HG03280 (cell line): Measurements from ENCODE around the gene GNAQ.

Source experiments
- ATAC-seq: cut with Tn5 transposase; IDR thresholded peaks from one replicate; pipeline ENCODE4 v1.9.1; 2021; ENCODE audit warnings: mild to moderate bottlenecking, moderate library complexity; ENCODE audit not compliant: unreplicated experiment

The GNAQ gene

DNA sequence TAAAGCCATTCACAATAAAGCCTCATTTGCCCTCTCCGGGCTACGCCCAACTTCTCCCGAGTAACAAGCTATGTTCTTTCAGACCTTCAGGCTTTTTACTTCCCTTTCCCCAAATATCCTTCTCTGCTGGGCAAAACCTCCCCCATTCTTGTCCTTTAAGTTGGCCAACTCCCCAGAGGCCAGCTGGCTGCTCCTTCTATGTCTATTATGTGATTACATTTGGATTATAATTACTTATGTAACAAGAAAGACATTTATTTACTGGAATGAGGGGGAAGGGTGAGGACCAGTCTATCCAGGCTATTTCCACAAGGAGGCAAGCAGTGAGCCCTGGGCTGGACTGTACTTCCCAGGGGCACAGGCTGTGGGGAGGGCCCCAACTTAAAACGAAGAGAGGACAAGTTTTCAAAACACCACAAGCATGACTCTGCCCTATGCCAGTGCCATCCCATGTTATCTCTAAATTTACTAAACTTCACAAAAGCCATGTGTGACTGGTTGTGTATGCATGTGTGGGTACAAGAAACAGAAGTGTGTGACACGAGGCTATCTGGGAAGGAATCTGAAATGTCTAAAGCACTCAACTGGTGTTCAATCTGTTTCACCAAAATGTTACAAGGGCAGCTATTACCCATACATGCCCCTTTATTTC, 84.5 kb downstream of the GNAQ start:
- ATAC-seq: no peak

- no peak for ATAC-seq
These were observed 85.3 kb downstream of the GNAQ start for GRCh38 chr9:77946296-77946695.

- no peak for ATAC-seq
These were observed 85.8 kb downstream of the GNAQ start for GRCh38 chr9:77945798-77946197.

GRCh38 chr9:77944556-77945243, 86.9 kb downstream of the GNAQ start:
- ATAC-seq: no peak

DNA sequence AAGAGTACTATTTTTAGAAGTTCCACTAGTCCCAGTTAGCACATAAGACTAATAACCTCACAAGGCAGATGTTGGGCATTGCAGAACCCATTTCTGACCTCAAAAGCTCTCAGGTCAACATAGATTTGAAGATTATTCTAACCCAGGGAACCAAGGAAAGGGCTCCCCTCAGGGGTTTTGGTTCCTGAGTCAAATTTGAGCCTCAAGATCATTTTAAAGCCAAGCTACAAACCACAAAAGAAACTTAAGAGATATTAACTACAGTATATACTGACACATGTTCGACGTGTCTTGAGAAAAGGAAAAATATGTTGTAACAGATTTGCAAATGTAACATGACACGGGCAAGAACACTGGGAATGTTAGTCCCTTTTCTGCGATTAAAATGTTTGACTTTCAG, 88.6 kb downstream of the GNAQ start:
- no peak for ATAC-seq

- no peak for ATAC-seq
These were observed 92.4 kb downstream of the GNAQ start for GRCh38 chr9:77939149-77939668.

GRCh38 chr9:77938163-77938562, 93.4 kb downstream of the GNAQ start:
- no peak for ATAC-seq

DNA sequence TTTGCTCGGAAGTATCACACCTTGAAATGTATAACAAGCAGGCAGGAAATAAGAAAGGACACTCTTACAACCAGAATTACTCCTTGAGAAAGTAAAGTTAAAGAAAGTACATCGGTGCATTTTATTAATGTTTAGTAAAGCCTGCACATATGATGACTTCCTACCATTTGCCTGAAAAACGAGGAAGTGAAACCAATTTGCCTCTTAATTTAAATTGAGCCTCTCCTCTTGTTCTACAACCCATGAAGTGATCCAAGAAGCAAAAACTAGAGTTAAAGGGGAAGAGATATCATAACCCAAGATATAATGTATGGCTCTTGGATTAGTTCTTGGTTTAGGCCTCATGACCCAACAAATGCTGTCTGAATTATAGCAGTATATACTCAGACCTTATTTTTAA, 95.6 kb downstream of the GNAQ start:
- no peak for ATAC-seq

- ATAC-seq: no peak
These were observed 96.4 kb downstream of the GNAQ start for GRCh38 chr9:77935211-77935610.

DNA sequence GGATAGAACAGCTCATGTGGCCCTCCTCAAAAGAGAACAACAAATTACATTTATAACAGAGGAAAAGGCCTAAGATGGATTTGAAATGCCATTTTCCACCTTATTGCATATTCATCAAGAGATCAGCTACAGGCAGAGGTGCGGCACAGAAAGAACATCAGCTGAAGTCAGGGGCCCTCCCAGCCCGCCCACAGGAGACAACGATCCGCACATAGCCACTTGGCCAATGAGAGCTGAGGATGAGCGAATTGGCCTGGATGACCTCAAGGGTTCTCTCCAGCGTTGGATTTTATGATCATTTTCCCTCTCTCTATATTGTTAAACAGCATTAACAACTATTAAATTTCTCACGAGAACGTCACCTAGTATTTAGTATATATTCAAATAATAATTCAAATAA, 97.6 kb downstream of the GNAQ start:
- ATAC-seq: no peak

- no peak for ATAC-seq
These were observed 98.6 kb downstream of the GNAQ start for GRCh38 chr9:77933019-77933418.

DNA sequence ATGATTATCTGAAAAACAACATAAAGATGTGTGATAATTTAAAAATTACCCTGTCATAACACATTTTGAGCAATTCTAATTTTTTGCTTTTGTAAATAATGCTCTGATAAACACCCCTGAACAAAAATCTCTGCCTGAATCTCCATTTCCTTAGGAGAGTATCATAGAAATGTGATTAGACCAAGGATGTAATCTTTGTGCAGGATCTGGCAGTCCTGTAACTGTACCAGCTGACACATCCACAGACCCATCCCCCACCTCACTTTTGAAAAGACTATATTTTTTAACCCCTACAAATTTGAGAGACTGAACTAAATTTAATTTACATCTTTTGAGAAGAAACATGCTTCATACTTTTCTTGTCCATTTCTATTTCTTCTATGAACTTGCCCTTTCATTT, 101.7 kb downstream of the GNAQ start:
- ATAC-seq: no peak

GRCh38 chr9:77927265-77927664, 104.3 kb downstream of the GNAQ start:
- ATAC-seq: no peak

GRCh38 chr9:77926371-77926878, 105.2 kb downstream of the GNAQ start:
- ATAC-seq: no peak

DNA sequence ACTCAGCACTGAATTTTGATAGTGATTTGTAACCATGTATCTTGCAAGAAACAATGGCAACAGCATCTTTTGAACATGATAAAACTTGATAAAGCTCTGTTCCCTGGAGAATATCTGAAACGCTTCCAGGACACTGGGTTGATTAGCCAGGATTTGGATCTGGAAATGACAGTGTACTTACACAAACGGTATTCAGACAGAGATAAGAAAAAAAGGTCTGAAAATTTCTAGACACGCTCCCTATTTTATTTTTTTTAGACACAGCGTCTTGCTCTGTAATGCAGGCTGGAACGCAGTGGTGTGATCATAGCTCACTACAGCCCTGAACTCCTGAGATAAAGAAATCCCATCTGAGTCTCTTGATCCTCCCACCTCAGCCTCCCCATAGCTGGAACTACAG, 109.0 kb downstream of the GNAQ start:
- no peak for ATAC-seq

DNA sequence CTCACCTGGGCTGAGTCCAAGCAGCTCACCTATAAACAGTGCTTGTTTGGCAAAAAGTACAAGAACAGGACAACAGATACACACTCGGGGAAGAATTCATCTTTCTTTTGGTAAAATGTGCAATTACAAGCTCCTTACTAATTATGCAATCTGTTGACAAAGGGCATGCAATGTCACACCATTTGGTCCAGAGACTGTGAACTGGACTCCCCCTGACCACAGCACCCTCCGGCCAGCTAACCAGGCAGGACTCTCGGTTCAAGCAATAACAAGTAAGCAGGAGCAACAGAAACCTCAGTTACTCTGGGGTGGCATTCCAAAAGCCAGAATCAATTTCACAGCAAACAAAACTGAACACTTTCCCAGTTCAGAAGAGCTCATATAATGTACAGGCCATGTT, 113.8 kb downstream of the GNAQ start:
- ATAC-seq: no peak

- no peak for ATAC-seq
These were observed 114.8 kb downstream of the GNAQ start for GRCh38 chr9:77916820-77917219.

- no peak for ATAC-seq
These were observed 115.2 kb downstream of the GNAQ start for GRCh38 chr9:77916410-77916819.

- ATAC-seq: no peak
These were observed 115.9 kb downstream of the GNAQ start for GRCh38 chr9:77915744-77916143.

GRCh38 chr9:77912895-77913693, 118.5 kb downstream of the GNAQ start:
- no peak for ATAC-seq

GRCh38 chr9:77911928-77912327, 119.7 kb downstream of the GNAQ start:
- ATAC-seq: no peak
